ENCODE results near the gene PTPRN2.

Gene PTPRN2

DNA sequence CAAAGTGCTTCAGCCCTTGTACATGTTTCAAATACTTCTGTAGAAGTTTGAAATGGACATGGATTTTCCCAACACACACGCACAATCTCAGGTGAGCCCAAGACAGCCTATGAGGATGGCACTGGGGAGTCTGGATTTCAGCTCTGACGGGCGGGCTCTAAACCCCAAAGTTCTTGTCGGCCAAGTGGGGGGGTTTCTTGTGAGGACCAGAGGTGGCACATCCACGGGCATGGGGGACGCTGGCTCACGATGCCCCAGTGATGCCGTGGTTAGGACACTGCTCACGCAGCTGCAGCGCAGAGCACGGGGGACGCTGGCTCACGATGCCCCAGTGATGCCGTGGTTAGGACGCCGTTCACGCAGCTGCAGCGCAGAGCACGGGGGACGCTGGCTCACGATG, 970.7 kb downstream of the PTPRN2 start:
- no peak for TF ChIP-seq HDGF (IDR thresholded peaks at IDR 0.05; ENCODE audit: borderline replicate concordance)
- no peak for TF ChIP-seq SP1 (IDR thresholded peaks at IDR 0.05)
- TF ChIP-seq ZNF384 (IDR thresholded peaks at IDR 0.05): no peak
- no peak for TF ChIP-seq ARNT (IDR thresholded peaks at IDR 0.05)
- no peak for TF ChIP-seq LEF1 (IDR thresholded peaks at IDR 0.05; ENCODE audit: borderline replicate concordance)
- CTCF ChIA-PET: no interaction called here
- POLR2A ChIA-PET: no interaction called here
- DNase-seq (ENCODE audit: extremely low spot score): no peak

DNA sequence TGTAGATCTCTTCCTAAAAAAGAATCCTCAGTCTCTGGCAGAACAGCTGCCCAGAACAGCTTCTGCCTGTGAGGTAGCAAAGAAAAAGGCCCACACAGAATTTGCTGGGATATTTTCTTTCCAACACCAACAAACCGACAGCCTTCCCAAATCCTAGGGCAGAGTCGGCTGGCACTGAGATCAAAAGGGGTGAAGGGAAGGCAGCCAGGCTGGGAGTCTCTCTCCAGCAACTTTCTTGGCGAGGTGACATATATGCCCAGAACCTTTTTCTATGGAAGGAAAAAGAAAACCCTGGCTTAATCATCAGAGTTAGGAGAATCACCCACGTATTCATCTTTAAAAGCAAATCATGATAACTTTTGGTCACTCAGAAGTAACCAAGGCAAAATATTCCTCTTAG, 971.2 kb downstream of the PTPRN2 start:
- CTCF ChIA-PET: interaction anchor here (0.6 kb wide), 1 partner anchor 25 kb away, joined by 3 read pairs; no protein-coding TSS in a partner anchor
- POLR2A ChIA-PET: no interaction called here
- no peak for TF ChIP-seq FOXK2 (IDR thresholded peaks at IDR 0.05)
- TF ChIP-seq L3MBTL2 (conservative IDR thresholded peaks at IDR 0.05): no peak
- TF ChIP-seq ZNF384 (IDR thresholded peaks at IDR 0.05): no peak
- TF ChIP-seq ELF4 (IDR thresholded peaks at IDR 0.05): no peak
- TF ChIP-seq FOXM1 (IDR thresholded peaks at IDR 0.05; ENCODE audit: borderline replicate concordance): no peak
- no peak for TF ChIP-seq ARNT (IDR thresholded peaks at IDR 0.05)
- TF ChIP-seq SP1 (IDR thresholded peaks at IDR 0.05): no peak
- no peak for TF ChIP-seq SUZ12 (IDR thresholded peaks at IDR 0.05)
- no peak for TF ChIP-seq HDGF (IDR thresholded peaks at IDR 0.05; ENCODE audit: borderline replicate concordance)
- TF ChIP-seq CTBP1 (IDR thresholded peaks at IDR 0.05; ENCODE audit: borderline replicate concordance): no peak
- no peak for TF ChIP-seq FOXA1 (IDR thresholded peaks at IDR 0.05)
- TF ChIP-seq, protein P1, sequence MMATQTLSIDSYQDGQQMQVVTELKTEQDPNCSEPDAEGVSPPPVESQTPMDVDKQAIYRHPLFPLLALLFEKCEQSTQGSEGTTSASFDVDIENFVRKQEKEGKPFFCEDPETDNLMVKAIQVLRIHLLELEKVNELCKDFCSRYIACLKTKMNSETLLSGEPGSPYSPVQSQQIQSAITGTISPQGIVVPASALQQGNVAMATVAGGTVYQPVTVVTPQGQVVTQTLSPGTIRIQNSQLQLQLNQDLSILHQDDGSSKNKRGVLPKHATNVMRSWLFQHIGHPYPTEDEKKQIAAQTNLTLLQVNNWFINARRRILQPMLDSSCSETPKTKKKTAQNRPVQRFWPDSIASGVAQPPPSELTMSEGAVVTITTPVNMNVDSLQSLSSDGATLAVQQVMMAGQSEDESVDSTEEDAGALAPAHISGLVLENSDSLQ (IDR thresholded peaks at IDR 0.05): no peak
- TF ChIP-seq BHLHE40 (IDR thresholded peaks at IDR 0.05; ENCODE audit: borderline replicate concordance): no peak
- no peak for TF ChIP-seq TARDBP (IDR thresholded peaks at IDR 0.05)
- TF ChIP-seq LEF1 (IDR thresholded peaks at IDR 0.05; ENCODE audit: borderline replicate concordance): no peak
- no peak for TF ChIP-seq NFRKB (IDR thresholded peaks at IDR 0.05)
- DNase-seq (ENCODE audit: extremely low spot score): no peak

DNA sequence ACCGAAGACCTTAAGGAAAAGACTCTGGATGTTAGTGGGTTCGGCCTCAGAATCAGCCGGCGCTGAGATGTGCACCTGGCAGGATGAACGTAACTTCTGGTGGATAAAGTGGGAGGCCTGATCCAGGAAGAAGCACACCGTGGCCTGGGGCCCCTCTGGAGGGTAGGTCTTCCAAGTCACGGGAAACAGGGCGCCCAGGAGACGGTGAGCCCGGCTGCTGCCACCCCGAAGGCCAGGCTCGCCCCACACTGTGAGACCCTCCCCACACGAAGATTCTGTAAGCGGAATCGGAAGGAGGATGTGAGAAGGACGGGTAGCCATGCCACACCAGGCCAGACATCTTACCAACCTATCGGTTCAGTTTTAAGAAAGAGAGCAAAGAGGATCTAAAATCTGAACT, 971.8 kb downstream of the PTPRN2 start:
- CTCF ChIA-PET: no interaction called here
- DNase-seq (ENCODE audit: extremely low spot score): no peak
- TF ChIP-seq, protein P1 (IDR thresholded peaks at IDR 0.05): no peak
- TF ChIP-seq ARNT (IDR thresholded peaks at IDR 0.05): no peak
- TF ChIP-seq SP1 (IDR thresholded peaks at IDR 0.05): no peak
- TF ChIP-seq CTBP1 (IDR thresholded peaks at IDR 0.05; ENCODE audit: borderline replicate concordance): no peak
- no peak for TF ChIP-seq BHLHE40 (IDR thresholded peaks at IDR 0.05; ENCODE audit: borderline replicate concordance)
- TF ChIP-seq TARDBP (IDR thresholded peaks at IDR 0.05): no peak
- TF ChIP-seq L3MBTL2 (conservative IDR thresholded peaks at IDR 0.05): no peak
- TF ChIP-seq LEF1 (IDR thresholded peaks at IDR 0.05; ENCODE audit: borderline replicate concordance): no peak
- TF ChIP-seq NFRKB (IDR thresholded peaks at IDR 0.05): no peak
- no peak for TF ChIP-seq SUZ12 (IDR thresholded peaks at IDR 0.05)
- TF ChIP-seq FOXK2 (IDR thresholded peaks at IDR 0.05): no peak
- TF ChIP-seq FOXA1 (IDR thresholded peaks at IDR 0.05): no peak
- no peak for TF ChIP-seq ZNF384 (IDR thresholded peaks at IDR 0.05)
- TF ChIP-seq ELF4 (IDR thresholded peaks at IDR 0.05): no peak
- no peak for TF ChIP-seq HDGF (IDR thresholded peaks at IDR 0.05; ENCODE audit: borderline replicate concordance)
- TF ChIP-seq FOXM1 (IDR thresholded peaks at IDR 0.05; ENCODE audit: borderline replicate concordance): no peak
- POLR2A ChIA-PET: no interaction called here

DNA sequence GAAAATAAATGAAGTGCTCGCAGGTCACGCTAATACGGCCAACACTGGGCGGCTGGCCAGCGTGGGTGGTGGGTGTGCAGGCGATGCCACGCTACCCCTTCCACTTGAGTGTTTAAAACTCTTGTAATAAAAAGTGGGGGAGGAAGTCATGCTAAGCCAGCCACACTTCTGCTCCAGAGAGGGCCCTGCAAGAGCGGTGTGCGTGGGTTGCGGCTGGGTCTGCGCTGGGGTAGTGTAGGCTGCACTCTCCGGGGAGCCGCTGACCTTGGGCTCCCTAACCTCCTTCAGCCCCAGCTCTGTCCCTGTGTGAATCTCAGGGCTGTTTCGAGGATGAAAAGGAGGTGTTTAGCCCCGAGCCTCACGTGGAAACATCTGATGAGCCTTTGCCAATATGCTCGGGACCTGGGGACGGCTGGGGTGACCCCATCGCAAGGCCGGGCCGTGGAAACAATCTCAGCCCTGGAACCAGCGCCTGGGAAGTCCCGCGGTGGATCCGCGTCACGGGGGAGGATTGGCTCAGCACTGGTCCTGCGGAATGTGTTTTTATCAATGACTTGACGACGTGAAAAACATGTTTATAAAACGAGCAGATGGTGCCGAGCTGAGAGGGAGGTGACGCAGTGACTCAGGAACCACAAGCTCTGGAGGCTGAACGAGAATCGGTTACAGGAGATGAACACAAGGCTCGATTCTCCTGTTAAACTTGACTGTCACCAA, 972.4 kb downstream of the PTPRN2 start:
- TF ChIP-seq ARNT (IDR thresholded peaks at IDR 0.05): no peak
- no peak for TF ChIP-seq SP1 (IDR thresholded peaks at IDR 0.05)
- no peak for TF ChIP-seq BHLHE40 (IDR thresholded peaks at IDR 0.05; ENCODE audit: borderline replicate concordance)
- no peak for TF ChIP-seq FOXM1 (IDR thresholded peaks at IDR 0.05; ENCODE audit: borderline replicate concordance)
- TF ChIP-seq TARDBP (IDR thresholded peaks at IDR 0.05): no peak
- TF ChIP-seq ELF4 (IDR thresholded peaks at IDR 0.05): no peak
- no peak for TF ChIP-seq SUZ12 (IDR thresholded peaks at IDR 0.05)
- no peak for TF ChIP-seq CTBP1 (IDR thresholded peaks at IDR 0.05; ENCODE audit: borderline replicate concordance)
- POLR2A ChIA-PET: no interaction called here
- DNase-seq (ENCODE audit: extremely low spot score): no peak
- CTCF ChIA-PET: no interaction called here

DNA sequence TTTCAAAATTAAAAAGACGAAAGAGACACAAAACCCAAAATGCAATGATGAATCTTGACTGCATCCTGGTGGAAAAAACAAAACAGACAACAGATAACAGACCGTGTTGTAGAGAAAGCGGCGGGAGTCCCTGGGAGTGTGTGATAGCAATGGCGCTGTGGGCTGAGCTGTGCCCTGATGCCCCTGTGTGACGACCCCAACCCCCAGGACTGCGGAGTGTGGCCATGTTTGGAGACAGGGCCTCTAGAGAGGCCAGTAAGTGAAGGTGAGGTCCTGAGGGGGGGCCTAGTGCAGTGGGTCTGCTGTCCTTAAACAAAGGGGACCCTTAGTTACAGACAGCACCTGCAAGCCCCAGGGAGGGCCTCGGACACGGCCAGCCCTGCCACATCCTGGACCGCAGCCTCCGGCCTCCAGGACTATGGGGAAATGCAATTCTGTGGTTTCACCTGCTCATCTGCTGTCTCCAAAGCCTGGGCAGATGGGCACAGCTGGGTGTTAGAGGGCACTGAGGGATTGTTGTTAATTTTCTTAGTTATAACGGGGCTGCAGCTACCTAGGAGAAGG, 973.1 kb downstream of the PTPRN2 start:
- ChIA-PET CTCF (interaction anchor here (0.6 kb wide), 2 partner anchors 95 to 140 kb away, joined by 3 to 4 read pairs; no protein-coding TSS in a partner anchor), POLR2A (no interaction called here)
- TF ChIP-seq BHLHE40 (IDR thresholded peaks at IDR 0.05; ENCODE audit: borderline replicate concordance) (no peak), HDGF (IDR thresholded peaks at IDR 0.05; ENCODE audit: borderline replicate concordance) (no peak), ELF4 (IDR thresholded peaks at IDR 0.05) (no peak), SP1 (IDR thresholded peaks at IDR 0.05) (no peak), LEF1 (IDR thresholded peaks at IDR 0.05; ENCODE audit: borderline replicate concordance) (no peak), ARNT (IDR thresholded peaks at IDR 0.05) (no peak), NFRKB (IDR thresholded peaks at IDR 0.05) (no peak), FOXM1 (IDR thresholded peaks at IDR 0.05; ENCODE audit: borderline replicate concordance) (no peak), L3MBTL2 (conservative IDR thresholded peaks at IDR 0.05) (no peak), SUZ12 (IDR thresholded peaks at IDR 0.05) (no peak), ZNF384 (IDR thresholded peaks at IDR 0.05) (no peak), CTBP1 (IDR thresholded peaks at IDR 0.05; ENCODE audit: borderline replicate concordance) (no peak), FOXK2 (IDR thresholded peaks at IDR 0.05) (no peak), TARDBP (IDR thresholded peaks at IDR 0.05) (no peak), FOXA1 (IDR thresholded peaks at IDR 0.05) (no peak)
- TF ChIP-seq, protein P1 (IDR thresholded peaks at IDR 0.05): no peak
- DNase-seq (ENCODE audit: extremely low spot score): no peak
